NCI-H1694 (cell line): ENCODE data around the gene IQSEC1.

ENCODE experiments used
- DNase-seq: peaks from one replicate; lab custom pipeline; 2025; lab: John Stamatoyannopoulos, UW

The IQSEC1 gene

DNA sequence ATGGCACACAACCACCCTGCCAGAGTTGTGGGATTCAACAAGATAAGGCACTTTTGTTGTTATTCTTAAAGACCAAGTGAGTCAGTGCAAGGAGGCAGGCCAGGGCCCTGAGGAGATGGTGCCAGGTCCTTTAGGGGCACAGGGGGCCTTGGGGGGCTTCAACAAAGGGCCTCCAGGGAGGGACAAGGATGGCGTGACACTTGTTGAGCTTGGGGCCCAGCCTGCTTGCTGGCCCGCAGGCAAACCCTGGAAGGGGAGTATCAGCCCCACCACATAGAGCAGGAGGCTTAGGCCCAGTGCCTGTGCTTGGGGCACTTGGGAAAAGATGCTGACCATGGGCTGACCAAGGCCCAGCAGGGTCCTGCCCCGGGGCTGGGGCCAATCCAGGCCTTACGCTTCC is 5.5 kb downstream of the IQSEC1 start:
- DNase-seq: no peak

GRCh38 chr3:13066834-13067233 is 6.4 kb downstream of the IQSEC1 start:
- DNase-seq: no peak

DNA sequence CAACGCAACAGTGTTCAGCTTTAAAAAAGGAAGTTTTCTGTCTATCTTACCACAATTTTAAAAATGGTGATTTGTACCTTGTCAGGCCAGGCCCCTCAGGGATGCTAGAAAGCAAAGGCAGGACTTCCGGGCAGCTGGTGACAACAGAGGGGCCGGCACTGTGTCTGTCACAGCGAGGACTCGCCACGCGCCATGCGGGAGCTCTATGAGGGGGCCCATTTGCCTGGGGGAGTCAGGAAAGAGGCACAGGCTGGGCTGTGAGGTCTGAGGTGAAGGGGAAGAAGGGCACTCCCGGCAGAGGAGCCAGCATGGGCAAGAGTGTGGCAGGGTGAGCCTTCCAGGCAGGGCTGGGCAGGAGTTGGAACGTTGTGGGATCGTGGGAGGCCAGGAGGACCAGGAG is 7.0 kb downstream of the IQSEC1 start:
- DNase-seq: no peak

DNA sequence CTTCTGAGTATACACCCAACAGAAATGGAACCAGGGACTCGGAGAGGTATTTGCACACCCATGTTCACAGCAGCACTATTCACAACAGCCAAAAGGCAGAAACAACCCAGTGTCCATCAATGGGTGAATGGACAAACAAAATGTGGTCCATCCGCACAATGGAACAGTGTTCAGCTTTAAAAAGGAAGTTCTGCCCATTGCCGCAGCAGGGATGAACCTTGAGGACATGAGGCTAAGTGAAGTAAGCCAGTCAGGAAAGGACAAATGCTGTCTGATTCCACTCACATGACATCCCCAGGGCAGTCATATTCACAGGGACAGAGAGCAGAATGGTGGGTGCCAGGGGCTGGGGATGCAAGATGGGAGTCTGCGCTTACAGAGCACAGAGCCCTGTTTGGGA is 7.5 kb downstream of the IQSEC1 start:
- DNase-seq: no peak

- DNase-seq: no peak
These were observed 8.3 kb downstream of the IQSEC1 start for GRCh38 chr3:13064964-13065363.

DNA sequence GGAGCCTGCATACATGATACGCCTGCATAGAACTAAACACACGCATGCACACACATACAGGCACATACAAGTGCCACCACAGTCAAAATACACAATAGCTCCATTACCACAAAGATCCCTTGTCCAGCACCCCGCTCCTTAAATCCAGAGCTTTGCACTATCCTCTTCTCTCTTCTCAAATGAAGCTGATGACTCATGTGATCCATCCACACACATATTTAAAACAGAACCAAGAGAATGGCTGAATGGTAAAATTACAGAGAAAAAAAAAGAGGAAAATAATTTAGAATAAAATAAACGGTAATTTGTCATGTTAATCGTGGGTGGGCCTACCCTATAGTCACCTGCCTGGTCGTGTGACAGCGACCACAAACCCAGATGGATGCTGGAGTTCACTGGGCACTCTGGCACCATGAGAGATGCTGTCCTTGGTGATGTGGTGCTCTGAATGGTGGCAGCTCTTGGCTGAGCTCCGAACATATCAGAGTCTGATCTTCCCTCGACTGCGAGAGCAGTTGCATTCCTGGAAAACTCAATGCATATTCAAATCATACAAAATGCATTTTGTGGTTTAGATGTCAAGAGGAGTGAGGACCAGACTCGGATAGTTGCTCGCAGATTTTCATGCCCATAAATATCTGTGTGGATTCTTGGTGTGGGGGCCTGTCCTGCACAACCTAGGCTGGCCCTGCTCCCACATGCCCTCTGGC is 8.9 kb downstream of the IQSEC1 start:
- no peak for DNase-seq

- no peak for DNase-seq
These were observed 10.0 kb downstream of the IQSEC1 start for GRCh38 chr3:13063225-13063624.

GRCh38 chr3:13062647-13063046 is 10.6 kb downstream of the IQSEC1 start:
- DNase-seq: no peak

DNA sequence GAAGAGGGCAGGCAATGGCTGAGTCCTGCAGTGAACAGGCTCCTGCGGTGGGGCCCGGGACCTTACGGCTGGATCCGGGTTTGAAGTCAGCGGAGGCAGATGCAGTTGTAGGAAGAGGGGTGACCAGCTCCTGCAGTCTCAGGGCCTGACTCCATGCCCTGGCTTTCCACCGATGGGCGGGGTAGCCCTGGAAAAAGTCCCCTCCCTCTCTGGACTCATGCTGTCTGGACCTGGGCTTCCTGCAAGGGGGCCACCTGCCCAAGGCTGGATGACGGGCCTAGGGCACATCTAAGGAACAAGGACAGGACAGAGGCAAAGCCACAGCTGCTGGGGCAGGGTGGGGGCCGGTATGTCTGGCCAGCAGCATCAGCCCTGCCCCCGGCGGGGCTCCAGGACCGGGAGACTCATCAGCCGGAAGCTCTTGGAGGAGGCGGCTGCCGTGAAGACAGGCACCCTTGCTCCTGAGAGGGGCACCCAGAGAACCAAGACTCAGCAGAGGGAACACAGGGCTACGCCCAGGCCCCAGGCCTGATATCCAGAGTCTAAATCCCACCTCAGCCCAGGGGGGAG is 12.8 kb downstream of the IQSEC1 start:
- no peak for DNase-seq

DNA sequence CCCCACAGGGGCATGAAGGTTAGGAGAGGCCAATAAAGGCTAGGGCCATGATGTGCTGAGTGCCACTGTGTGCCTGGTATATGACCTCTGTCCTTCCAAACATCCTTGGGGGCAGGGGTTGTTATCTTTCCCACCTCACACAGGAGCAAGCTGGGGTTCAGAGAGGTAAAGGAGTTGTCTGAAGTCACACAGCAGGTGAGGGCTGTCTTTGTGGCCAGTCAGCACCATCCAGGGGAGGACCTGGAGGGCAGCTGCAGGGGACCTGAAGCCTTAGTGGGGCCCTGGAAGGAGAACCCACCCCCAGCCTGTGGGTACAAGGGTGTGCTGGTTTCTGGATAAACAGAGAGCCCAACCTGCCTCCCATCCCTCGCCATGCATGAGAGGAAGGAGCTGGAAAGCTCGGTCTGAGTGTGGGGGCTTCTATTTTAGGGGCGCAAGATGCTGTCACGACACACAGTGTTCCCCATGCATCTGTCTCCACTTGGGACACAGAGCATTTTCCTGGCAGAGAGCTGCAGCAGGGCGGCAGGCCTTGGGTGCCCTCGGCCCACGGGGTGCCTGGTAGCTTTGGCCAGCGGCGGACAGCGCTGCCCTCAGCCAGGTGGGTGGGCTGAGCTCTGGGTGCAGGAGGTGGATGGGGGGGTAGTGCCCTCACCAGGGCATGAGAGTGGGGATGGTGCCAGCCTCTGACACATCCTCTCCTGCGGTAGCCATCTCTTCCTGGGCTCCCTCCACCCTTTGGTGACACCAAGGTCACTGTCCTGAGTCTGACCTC is 14.7 kb downstream of the IQSEC1 start:
- no peak for DNase-seq

- no peak for DNase-seq
These were observed 15.8 kb downstream of the IQSEC1 start for GRCh38 chr3:13057282-13058040.

- DNase-seq: no peak
These were observed 17.6 kb downstream of the IQSEC1 start for GRCh38 chr3:13055634-13056033.

DNA sequence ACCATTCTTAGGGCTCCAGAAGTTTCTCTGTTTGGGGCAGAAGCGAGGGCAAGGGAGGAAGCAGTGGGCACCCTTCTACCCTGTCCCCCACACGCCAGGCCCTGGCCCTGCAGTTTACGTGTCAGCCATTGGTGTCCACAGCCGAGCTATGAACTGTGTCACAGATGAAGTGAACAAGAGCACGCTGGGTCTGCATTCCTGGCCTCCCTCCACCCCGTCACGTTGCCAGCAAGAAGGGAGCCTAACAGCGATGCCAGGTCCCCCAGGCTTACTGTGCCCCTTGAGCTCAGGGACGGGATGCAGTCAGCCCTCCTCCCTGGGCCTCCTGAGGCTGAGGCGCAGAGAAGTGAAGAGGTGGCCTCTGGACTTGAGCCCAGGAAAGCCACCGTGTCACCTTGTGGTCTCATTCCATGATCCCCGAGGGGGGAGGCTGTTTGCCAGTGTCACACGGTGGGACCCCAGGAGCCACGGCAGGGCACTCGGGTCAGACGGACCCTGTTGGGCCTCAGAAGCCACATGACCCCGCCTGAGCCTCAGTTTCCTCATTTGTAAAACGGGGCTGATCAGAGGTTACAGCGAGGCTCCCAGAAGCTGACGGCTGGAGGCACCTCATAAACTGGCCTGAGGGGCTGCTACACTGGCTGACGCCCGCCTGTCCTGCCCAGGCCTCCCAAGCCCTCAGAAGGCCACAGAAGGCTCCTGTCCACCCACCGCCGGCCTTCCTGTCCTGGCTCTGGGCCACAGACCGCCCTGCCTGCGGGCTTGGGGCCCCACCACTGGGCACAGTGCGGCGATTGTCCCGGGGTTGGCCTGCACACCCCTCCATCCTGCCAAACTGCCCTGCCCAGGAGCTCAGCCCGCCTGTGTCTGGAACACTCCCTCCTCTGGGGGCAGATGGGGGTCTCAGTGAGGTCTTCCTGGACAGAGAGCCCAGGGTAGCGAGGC is 18.6 kb downstream of the IQSEC1 start:
- no peak for DNase-seq

GRCh38 chr3:13053893-13054292 is 19.3 kb downstream of the IQSEC1 start:
- DNase-seq: no peak

DNA sequence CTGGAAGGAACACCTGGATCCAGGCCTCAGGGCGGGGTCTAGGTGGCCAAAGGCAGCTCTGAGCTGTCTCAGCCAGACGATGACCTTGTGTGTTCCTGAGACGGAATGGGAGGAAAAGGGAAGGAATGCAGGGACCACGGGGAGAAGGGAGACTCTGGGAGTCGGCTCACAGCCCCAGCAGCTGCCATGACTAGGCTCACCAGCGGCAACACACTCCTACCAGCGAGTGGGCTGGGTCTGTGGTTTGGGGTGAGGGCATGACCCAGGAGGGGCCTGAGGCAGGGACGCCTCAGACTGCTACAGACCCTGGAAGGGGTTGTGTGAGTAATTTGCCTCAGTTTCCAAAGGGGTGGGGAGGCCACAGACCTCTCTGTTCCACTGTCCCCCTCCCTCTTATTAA is 19.8 kb downstream of the IQSEC1 start:
- DNase-seq: no peak

DNA sequence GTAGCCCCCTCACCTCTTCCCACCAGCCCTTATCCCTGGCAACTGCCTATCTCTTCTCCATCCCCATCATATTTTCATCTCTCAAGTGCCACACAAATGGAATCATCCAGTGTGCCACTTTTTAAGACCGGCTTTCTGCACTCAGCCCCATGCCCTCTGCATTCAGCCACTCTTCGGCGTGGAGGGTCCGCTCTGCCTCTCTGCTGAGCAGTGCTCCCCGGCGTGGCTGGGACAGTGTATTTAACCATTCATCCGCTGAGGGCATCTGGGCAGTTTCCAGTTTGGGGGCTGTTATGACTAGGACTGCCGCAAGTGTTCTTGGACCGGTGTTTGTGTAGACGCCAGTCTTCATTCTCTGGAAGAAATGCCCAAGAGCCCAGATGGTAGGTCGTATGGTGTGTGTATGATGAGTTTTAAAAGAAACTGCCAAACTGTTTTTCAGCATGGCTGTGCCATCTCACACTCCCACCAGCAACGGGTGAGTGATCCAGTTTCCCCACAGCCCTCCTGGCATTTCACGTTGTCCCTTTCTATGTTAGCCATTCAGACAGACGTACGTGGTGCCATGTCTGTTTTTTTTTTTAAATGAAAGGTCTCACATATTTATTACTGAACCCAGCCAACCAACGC is 20.9 kb downstream of the IQSEC1 start:
- DNase-seq: no peak

GRCh38 chr3:13051581-13051980 is 21.6 kb downstream of the IQSEC1 start:
- no peak for DNase-seq

GRCh38 chr3:13051066-13051465 is 22.2 kb downstream of the IQSEC1 start:
- no peak for DNase-seq

GRCh38 chr3:13050446-13050845 is 22.8 kb downstream of the IQSEC1 start:
- DNase-seq: no peak

GRCh38 chr3:13049400-13049799 is 23.8 kb downstream of the IQSEC1 start:
- DNase-seq: no peak
